NB4 (cell line): ENCODE data around the gene CETP.
"Not testable (repeated sequence)": the region's sequence is repeated elsewhere in the genome, so short reads cannot be mapped to it uniquely, and the experiment has no call there.

Source experiments
- DNase-seq: peaks from one replicate; pipeline ENCODE4 v3.0.0; 2010; ENCODE audit warnings: low read depth
- H3K4me3 ChIP-seq: one replicate; pipeline ENCODE4 v1.5.1; 2011; ENCODE audit warnings: mild to moderate bottlenecking, low read depth, low read length, moderate library complexity
- MYC ChIP-seq: IDR thresholded peaks from 2 replicates; pipeline ENCODE4 v1.6.1; 2011; ENCODE audit warnings: low read depth, low read length
- POLR2A ChIP-seq: IDR thresholded peaks from 2 replicates; pipeline ENCODE4 v1.6.1; 2011; ENCODE audit warnings: mild to moderate bottlenecking; ENCODE audit not compliant: insufficient read length; ENCODE audit errors: extremely low read depth
- TF ChIP-seq, protein P1 (sequence below): IDR thresholded peaks from one replicate; pipeline ENCODE4 v1.5.1; 2012; ENCODE audit warnings: low read depth, low read length
- TF ChIP-seq, protein P2 (sequence below): IDR thresholded peaks from 2 replicates; pipeline ENCODE4 v1.6.1; 2011; ENCODE audit warnings: low read depth, low read length

The CETP gene

DNA sequence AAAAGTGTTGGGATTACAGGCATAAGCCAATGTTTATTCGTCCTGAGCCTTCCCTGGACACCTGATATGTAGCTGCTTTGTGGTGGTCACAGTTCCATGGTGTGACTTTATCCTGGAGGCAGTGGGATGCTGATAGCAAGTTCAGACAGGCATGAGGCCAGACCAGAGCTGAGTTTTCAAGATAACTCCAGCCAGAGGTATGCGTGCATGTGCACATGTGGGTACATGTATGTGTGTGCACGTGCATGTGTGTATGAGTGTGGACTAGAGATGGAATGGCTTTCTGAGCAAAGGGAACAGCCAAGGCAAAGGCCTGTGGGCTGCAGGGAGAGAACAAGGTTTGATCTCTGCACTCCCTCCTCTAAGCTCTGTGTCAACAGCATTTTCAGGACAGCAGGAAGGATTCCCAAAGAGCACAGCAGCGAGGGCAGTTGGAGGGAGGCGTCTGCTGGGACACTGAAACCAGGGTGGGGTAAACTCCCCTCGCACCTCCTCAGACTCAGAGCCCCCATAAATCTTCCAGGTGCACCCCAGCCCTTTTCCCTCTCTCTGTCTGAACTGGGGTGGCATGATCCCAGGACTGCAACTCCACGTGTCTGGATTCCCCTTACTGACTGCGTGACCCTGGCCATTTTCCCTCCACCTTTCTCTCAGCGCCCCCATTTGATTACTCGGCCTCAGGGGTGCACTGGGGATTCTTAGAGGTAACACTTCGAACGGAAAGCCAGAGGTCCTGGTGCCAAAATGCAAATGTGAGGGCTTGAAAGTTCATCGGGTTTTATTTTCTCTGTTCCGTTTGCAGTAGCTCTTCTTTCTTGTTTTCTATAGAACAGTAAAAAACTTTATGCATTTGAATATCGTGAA, 42.9 kb downstream of the CETP start:
- TF ChIP-seq POLR2A (no peak), MYC (no peak)
- TF ChIP-seq, protein P1, sequence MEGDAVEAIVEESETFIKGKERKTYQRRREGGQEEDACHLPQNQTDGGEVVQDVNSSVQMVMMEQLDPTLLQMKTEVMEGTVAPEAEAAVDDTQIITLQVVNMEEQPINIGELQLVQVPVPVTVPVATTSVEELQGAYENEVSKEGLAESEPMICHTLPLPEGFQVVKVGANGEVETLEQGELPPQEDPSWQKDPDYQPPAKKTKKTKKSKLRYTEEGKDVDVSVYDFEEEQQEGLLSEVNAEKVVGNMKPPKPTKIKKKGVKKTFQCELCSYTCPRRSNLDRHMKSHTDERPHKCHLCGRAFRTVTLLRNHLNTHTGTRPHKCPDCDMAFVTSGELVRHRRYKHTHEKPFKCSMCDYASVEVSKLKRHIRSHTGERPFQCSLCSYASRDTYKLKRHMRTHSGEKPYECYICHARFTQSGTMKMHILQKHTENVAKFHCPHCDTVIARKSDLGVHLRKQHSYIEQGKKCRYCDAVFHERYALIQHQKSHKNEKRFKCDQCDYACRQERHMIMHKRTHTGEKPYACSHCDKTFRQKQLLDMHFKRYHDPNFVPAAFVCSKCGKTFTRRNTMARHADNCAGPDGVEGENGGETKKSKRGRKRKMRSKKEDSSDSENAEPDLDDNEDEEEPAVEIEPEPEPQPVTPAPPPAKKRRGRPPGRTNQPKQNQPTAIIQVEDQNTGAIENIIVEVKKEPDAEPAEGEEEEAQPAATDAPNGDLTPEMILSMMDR, result no peak
- TF ChIP-seq, protein P2, sequence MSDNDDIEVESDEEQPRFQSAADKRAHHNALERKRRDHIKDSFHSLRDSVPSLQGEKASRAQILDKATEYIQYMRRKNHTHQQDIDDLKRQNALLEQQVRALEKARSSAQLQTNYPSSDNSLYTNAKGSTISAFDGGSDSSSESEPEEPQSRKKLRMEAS, result no peak
- no peak for DNase-seq
- H3K4me3 ChIP-seq, result no peak overlapping the region

DNA sequence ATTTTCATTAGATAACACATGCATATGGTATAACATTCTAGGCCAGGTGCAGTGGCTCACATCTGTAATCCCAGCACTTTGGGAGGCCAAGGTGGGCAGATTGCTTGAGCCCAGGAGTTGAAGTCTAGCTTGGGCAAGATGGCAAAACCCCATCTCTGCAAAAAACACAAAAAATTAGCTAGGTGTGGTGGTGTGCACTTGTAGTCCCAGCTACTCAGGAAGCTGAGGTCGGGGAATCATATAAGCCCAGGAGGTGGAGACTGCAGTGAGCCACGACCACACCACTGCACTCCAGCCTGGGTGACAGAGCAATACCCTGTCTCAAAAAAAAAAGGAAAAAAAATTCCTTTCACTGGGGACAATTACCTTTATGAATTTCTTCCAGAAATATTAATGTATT, 43.8 kb downstream of the CETP start:
- DNase-seq, H3K4me3 ChIP-seq: not testable (repeated sequence)

DNA sequence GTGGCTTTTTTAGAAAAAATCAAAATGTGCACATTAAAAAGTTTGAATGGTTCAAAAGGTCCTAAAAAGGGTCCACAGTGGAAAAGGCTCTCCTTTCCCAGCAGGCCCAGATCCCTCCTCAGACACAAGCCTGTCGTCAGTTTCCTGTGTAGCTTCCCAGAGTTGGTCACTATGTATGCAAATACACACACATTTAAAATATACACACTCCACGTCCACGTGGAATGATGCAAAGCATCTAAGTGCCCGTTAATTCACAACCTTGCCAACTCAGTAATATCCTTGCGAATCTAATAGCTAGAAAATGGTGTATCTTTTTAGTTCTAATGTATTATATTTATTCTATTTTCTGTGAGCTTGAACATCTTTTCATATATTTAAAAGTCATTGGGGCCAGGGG, 45.3 kb downstream of the CETP start:
- no peak overlapping the region for H3K4me3 ChIP-seq
- TF ChIP-seq MYC (no peak), POLR2A (no peak)
- TF ChIP-seq, protein P1, result no peak
- TF ChIP-seq, protein P2, result no peak
- no peak for DNase-seq

DNA sequence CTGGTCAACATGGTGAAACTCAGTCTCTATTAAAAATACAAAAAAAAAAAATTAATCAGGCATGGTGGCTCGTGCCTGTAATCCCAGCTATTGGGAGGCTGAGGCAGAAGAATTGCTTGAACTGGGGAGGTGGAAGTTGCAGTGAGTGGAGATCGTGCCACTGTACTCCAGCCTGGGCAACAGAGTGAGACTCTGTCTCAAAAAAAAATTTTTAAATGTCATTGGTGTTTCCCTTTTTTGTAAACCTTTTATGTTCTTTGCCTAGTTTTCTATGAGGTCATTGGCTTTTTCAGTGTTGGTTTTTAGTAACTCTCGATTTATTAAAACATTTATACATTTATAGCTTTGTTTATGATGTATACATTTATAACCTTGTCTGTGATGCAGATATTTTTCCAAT, 45.8 kb downstream of the CETP start:
- DNase-seq, result no peak
- TF ChIP-seq POLR2A (no peak), MYC (no peak)
- TF ChIP-seq, protein P1, result no peak
- TF ChIP-seq, protein P2, result no peak

DNA sequence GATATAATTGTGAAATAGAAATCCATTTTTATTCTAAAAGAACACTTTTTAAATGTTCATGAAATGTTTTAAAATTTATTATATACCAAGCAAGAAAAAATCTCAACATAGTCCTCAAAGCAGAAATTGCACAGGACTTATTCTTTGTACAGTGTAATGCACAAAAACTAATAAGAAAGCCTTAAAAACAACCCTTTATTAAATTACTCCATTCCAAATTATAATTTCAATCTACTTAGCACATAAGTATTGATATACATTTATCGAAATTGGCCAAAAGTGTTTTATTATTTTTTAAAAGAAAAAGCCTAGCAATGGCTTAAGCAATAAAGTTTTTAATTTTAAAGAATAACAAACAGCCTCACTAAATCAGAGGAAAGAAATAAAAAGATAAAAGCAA, 46.7 kb downstream of the CETP start:
- DNase-seq, result no peak

More for the DNA sequence above, 45.8 kb downstream of the CETP start:
- no peak overlapping the region for H3K4me3 ChIP-seq

DNA sequence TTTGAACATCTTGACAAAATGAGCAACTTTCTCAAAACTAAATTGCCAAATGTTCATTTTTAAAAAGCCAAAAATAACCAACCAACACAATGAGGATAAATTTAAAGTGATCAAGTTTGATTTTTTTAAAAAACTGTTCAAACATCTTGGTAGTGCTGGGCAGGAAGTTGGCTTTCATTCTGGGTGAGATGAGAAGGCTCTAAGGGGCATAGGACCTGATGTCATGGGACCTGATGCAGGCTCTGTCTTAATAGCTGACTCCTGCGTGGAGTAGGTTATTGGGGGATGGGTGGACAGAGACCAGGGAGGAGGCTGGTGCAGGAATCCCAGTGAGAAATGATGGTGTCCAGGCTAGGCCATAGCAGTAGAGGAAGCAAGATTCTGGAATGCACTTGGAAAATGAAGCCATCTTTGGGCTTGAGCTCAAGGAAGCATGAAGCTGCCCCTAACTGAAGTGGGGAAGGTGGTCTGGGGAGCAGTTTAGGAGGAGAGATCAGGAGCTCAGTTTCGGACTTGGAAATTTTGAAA, 48.0 kb downstream of the CETP start:
- H3K4me3 ChIP-seq, result no peak overlapping the region
- DNase-seq, result no peak
- TF ChIP-seq, protein P1, result no peak
- TF ChIP-seq POLR2A (no peak), MYC (no peak)
- TF ChIP-seq, protein P2, result no peak

More for the DNA sequence above, 46.7 kb downstream of the CETP start:
- TF ChIP-seq, protein P2, result no peak
- H3K4me3 ChIP-seq, result no peak overlapping the region
